GM10847 (cell line): ENCODE data around the gene LDHAL6B.

Source experiments
- POLR2A ChIP-seq: IDR thresholded peaks from 2 replicates; pipeline ENCODE4 v1.6.1; 2011; ENCODE audit not compliant: insufficient read length; ENCODE audit errors: extremely low read depth

Gene LDHAL6B

DNA sequence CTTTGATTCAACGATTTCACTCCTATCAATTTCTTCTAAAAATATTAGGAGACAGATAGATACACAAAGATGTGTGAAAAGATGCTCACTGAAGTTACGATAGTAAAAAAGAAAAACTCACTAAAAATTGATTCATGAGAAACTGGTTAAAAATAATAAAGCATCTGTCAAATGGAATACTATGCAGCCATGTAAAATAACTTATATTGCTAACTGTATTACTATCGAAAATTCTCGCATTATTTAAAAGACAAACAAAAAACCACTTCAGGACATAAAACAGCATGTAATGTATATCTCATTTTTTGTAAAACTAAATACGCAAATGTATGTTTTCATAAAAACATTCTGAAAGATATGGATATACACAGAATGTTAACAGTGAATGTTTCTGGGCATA is 33.4 kb upstream of the LDHAL6B start:
- no peak for TF ChIP-seq POLR2A

GRCh38 chr15:59174151-59174834 is 32.4 kb upstream of the LDHAL6B start:
- TF ChIP-seq POLR2A: no peak

GRCh38 chr15:59174835-59175831 is 31.5 kb upstream of the LDHAL6B start:
- no peak for TF ChIP-seq POLR2A

DNA sequence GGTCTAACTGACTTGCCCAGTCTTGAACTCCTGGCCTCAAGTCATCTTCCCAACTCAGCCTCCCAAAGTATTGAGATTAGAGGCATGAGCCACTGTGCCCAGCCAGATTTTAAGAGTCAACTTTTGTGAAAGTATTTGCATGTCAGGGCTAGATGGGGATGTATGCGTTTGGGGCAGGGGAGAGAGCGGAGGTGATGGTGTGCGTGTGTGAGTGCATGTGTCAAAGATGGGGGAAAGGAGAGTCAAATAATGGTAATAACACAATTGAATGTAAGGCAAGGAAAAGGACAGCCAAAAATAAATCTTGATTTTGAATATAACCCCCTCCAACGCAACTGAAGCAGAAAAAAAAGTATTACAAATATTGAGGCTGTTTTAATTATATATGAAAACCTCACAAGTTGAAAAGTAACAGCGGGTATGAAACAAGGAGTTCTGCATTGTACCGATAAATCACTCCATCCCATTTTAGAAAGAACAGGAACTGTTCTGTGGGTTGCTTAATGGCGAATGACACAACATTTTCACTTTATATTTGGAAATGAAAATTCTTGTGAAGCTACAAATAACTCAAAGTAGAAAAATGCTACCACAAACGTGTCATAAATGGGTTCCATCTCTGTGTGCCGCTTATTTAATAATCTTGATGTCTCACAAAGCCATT is 29.9 kb upstream of the LDHAL6B start:
- TF ChIP-seq POLR2A: no peak

DNA sequence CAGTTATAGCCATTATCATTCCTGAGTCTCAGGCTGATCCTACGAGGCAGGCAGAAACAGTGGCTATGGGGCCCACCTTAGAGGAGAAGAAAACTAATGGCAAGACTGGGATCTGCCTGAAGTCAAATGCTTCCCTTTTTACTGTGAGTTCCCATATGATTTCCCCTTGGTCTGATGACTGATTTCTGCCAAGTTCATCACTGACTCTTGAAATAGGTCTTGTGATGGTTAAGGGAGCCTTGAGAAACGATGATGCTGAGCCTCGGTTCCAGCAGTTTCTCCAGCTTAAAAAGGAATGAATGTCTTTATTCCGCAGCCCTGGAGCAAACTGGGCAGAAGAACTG is 29.4 kb upstream of the LDHAL6B start:
- no peak for TF ChIP-seq POLR2A

- TF ChIP-seq POLR2A: no peak
Observed at GRCh38 chr15:59178151-59178695, 28.4 kb upstream of the LDHAL6B start.

- TF ChIP-seq POLR2A: no peak
Observed at GRCh38 chr15:59179717-59180116, 26.9 kb upstream of the LDHAL6B start.

GRCh38 chr15:59180945-59181600 is 25.6 kb upstream of the LDHAL6B start:
- TF ChIP-seq POLR2A: no peak

GRCh38 chr15:59185725-59186124 is 20.9 kb upstream of the LDHAL6B start:
- no peak for TF ChIP-seq POLR2A

- no peak for TF ChIP-seq POLR2A
Observed at GRCh38 chr15:59186501-59186900, 20.1 kb upstream of the LDHAL6B start.

DNA sequence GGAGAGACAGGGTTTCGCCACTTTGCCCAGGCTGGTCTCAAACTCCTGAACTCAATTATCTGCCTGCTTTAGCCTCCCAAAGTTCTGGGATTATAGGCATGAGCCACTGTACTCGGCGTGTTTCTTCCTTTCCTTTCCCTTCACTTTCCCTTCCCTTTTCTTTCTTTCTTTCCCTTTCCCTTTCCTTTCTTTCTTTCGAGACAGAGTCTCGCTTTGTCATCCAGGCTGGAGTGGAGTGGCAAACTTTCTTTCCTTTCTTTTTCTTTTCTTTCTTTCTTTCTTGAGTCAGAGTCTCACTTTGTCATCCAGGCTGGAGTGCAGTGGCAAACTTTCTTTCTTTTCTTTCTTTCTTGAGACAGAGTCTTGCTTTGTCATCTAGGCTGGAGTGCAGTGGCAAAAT is 17.4 kb upstream of the LDHAL6B start:
- TF ChIP-seq POLR2A: no peak

DNA sequence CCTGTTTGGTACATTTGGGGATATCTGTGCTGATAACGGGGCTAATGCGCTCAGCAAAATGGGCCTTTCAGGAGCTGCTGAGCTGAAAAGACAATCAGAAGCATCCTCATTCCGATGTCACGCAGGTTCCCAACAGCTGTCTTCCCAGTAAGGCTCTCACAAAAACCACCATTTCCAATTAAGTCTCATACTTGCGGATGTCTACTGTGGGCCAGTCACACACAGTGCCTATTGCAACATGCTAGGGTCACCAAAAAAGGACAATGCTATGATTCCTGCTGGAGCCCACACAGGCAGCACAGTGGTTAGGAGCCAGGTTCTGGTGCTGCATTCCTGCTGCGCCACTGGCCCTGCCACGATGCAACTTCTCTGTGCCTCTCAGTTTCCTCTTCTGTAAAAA is 16.4 kb upstream of the LDHAL6B start:
- no peak for TF ChIP-seq POLR2A

DNA sequence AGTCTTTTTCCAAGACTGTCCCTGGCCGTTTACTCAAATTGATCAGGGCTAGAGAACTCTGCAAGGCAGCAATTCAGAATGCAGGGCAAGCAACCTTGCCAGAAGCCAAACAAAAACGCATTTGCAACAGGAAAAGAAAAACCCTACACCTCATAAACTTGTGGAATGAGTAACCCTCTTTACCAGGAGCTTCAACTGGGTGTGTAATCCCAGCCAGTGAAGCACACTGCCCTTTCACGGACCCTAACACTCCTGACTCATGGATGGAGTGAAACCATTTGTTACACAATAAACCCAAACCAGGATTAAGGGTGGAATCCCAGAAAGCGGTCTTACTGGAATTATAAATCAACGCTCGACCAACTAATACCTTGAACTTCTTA is 14.8 kb upstream of the LDHAL6B start:
- TF ChIP-seq POLR2A: no peak

DNA sequence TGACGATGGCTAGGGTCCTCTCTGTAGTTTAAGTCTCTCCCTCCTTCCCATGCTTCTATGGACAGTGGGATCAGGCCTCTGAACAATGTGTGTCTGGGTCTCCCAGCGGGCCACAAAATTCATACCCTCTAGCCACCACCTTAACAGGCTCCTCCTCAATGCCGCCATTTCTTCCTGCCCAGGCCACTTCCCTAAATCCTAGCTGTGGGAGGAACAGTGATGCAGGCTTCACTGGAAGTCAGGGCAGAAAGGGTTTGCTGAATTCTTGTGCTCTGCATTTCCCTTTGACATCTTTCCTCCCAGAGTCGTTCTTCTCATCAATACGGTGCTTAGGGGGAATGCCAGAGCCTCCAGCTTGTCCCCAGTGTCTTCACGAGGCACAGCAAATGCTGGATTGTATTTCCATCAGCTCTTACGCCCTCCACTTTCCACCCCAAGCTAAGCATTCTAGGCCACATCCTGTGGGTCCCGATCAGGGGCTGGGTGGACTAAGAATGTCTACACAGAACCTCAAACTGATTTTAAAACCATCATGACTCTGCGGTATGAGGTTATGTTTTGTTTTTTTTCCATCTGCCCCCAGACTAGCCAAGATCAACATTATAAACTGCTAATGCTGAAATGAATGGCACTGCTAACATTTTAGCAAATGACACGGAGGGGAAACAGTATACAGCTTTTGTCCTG is 11.9 kb upstream of the LDHAL6B start:
- TF ChIP-seq POLR2A: no peak
